GM23338 (cell line): ENCODE results near the gene AURKAIP1. TPM values are rescaled to one million over a fixed set of nuclear protein-coding genes. Genes with fewer than 3 reads are reported as not detected.

Experiments used
- ATAC-seq: fragments of 200-7000 bp; cut with Tn5 transposase; 3 replicates; pipeline ENCODE4 v1.9.1; 2020
- DNase-seq: peaks from one replicate; pipeline ENCODE4 v3.0.0-alpha.2; 2015; ENCODE audit warnings: low spot score
- H2AFZ ChIP-seq: fragments of 200-600 bp; sonication (generic); 2 replicates; pipeline ENCODE4 v1.8.0; 2016; ENCODE audit warnings: antibody characterized with exemption, mild to moderate bottlenecking, moderate library complexity
- H3F3A ChIP-seq: fragments of 200-600 bp; sonication (generic); replicated peaks from 2 replicates; pipeline ENCODE4 v1.8.0; 2017; ENCODE audit warnings: antibody characterized with exemption, mixed run types, low read depth
- H3K27ac ChIP-seq: fragments of 200-600 bp; sonication (generic); 2 replicates; pipeline ENCODE4 v1.6.1; 2016; ENCODE audit warnings: low read depth
- H3K27me3 ChIP-seq: fragments of 200-600 bp; sonication (generic); 2 replicates; pipeline ENCODE4 v1.8.0; 2016; ENCODE audit warnings: mild to moderate bottlenecking, mixed run types, moderate library complexity; ENCODE audit not compliant: insufficient read depth
- H3K36me3 ChIP-seq: fragments of 200-600 bp; sonication (generic); 2 replicates; pipeline ENCODE4 v1.8.0; 2016; ENCODE audit warnings: mild to moderate bottlenecking; ENCODE audit not compliant: insufficient read depth
- H3K4me1 ChIP-seq: fragments of 200-600 bp; sonication (generic); 2 replicates; pipeline ENCODE4 v1.8.0; 2016; ENCODE audit warnings: mild to moderate bottlenecking, moderate library complexity; ENCODE audit not compliant: insufficient read depth
- H3K4me2 ChIP-seq: fragments of 200-600 bp; sonication (generic); 2 replicates; pipeline ENCODE4 v1.7.1; 2017; ENCODE audit warnings: mixed run types
- H3K4me3 ChIP-seq: fragments of 200-600 bp; sonication (generic); 2 replicates; pipeline ENCODE4 v1.6.1; 2016; ENCODE audit warnings: mixed run types
- H3K79me2 ChIP-seq: fragments of 200-600 bp; sonication (generic); replicated peaks from 2 replicates; pipeline ENCODE4 v1.8.0; 2017; ENCODE audit warnings: mild to moderate bottlenecking; ENCODE audit not compliant: insufficient read depth
- H3K9me2 ChIP-seq: fragments of 200-600 bp; sonication (generic); 2 replicates; pipeline ENCODE4 v1.8.0; 2017; ENCODE audit not compliant: insufficient read depth
- H4K20me1 ChIP-seq: fragments of 200-600 bp; sonication (generic); replicated peaks from 2 replicates; pipeline ENCODE4 v1.8.0; 2017; ENCODE audit warnings: mild to moderate bottlenecking; ENCODE audit not compliant: insufficient read depth
- H3K27ac Mint-ChIP-seq: 2 replicates; pipeline ENCODE4 v1.8.0; 2020; ENCODE audit warnings: inconsistent platforms, mild to moderate bottlenecking, moderate library complexity, mixed read lengths
- H3K27me3 Mint-ChIP-seq: 3 replicates; pipeline ENCODE4 v1.8.0; 2022; ENCODE audit warnings: low read depth, mild to moderate bottlenecking, moderate library complexity, mixed read lengths, inconsistent platforms; ENCODE audit not compliant: insufficient read depth, poor library complexity
- H3K36me3 Mint-ChIP-seq: 3 replicates; pipeline ENCODE4 v1.8.0; 2021; ENCODE audit warnings: low read depth, mild to moderate bottlenecking, inconsistent platforms, moderate library complexity, mixed read lengths
- H3K4me1 Mint-ChIP-seq: 3 replicates; pipeline ENCODE4 v1.8.0; 2020; ENCODE audit warnings: mild to moderate bottlenecking, inconsistent platforms, mixed read lengths
- H3K4me3 Mint-ChIP-seq: 3 replicates; pipeline ENCODE4 v1.8.0; 2021; ENCODE audit warnings: moderate library complexity, mild to moderate bottlenecking, inconsistent platforms, mixed read lengths
- H3K9me3 Mint-ChIP-seq: 3 replicates; pipeline ENCODE4 v1.8.0; 2020; ENCODE audit warnings: moderate library complexity, mild to moderate bottlenecking, inconsistent platforms, mixed read lengths
- CREB1 ChIP-seq: fragments of 250-450 bp; sonication (Bioruptor Pico); IDR thresholded peaks from 2 replicates; pipeline ENCODE4 v1.5.0; 2020; ENCODE audit warnings: low read depth, mild to moderate bottlenecking, moderate library complexity
- CTCF ChIP-seq, 2 experiments: fragments of 200-600 bp in 1 of 2; sonication (generic) in 1 of 2; conservative IDR thresholded peaks; 2 replicates each; pipeline versions ENCODE4 v1.5.1 to v1.6.1; 2016 to 2017; ENCODE audit warnings: antibody characterized with exemption in 2 of 2, low read depth in 2 of 2, mild to moderate bottlenecking in 2 of 2, moderate library complexity in 1 of 2
- EZH2 ChIP-seq: fragments of 200-600 bp; sonication (generic); IDR thresholded peaks from one replicate; pipeline ENCODE4 v1.8.0; 2017; ENCODE audit warnings: antibody characterized with exemption, mild to moderate bottlenecking, low read depth; ENCODE audit not compliant: unreplicated experiment
- NANOG ChIP-seq: IDR thresholded peaks from 2 replicates; pipeline ENCODE4 v1.6.1; 2016; ENCODE audit warnings: antibody characterized with exemption, borderline replicate concordance
- REST ChIP-seq: IDR thresholded peaks from one replicate; pipeline ENCODE4 v1.6.1; 2018; ENCODE audit warnings: antibody characterized with exemption; ENCODE audit not compliant: unreplicated experiment
- ZNF114 ChIP-seq: fragments of 250-450 bp; sonication (Bioruptor Pico); IDR thresholded peaks from 2 replicates; pipeline ENCODE4 v1.5.0; 2020; ENCODE audit warnings: mild to moderate bottlenecking, moderate library complexity
- ZNF331 ChIP-seq: fragments of 250-450 bp; sonication (Bioruptor Pico); IDR thresholded peaks from 2 replicates; pipeline ENCODE4 v1.5.0; 2020; ENCODE audit warnings: low read depth, mild to moderate bottlenecking, moderate library complexity
- polyA plus RNA-seq: library from polyadenylated mRNA; unstranded; fragments of >200 nt; fragmentation: Nextera tagmentation; extraction: Ambion mirVana; gene quantifications from 2 replicates; pipeline ENCODE4 v1.2.1, GENCODE V29; 2016
- total RNA-seq: library from RNA; depleted of rRNA; stranded (reverse); fragments of >200 nt; shearing (Covaris generic); gene quantifications from 2 replicates; pipeline ENCODE4 v1.2.3, GENCODE V29; 2014

AURKAIP1 gene
- total and polyA plus RNA-seq, 2 experiments from 2014 or later: 167 to 355 TPM

- ATAC-seq (peak; percentile 34), DNase-seq (peak; percentile 58)
- no peak within 1 kb of the TSS for H3K27ac ChIP-seq
- Mint-ChIP-seq H3K9me3 (no peaks in the 10 kb centered on the region; the same call in 2 of the 3 replicates), H3K27me3 (peaks cover 26% of the 10 kb centered on the region), H3K36me3 (no peaks in the 10 kb centered on the region), H3K27ac (peak within 1 kb of the TSS; percentile 52; the same call in 1 of the 2 replicates), H3K4me1 (peaks cover 31% of the 10 kb centered on the region), H3K4me3 (peak within 1 kb of the TSS; percentile 45; the same call in 2 of the 3 replicates)
- no peaks in the 10 kb centered on the region for H3K9me2 ChIP-seq
- H4K20me1 ChIP-seq: no peaks in the 10 kb centered on the region
- H3F3A ChIP-seq: peaks cover 19% of the 10 kb centered on the region; the same call in 1 of the 2 replicates
- no peaks in the 10 kb centered on the region for H3K79me2 ChIP-seq
- H3K4me1 ChIP-seq: peaks cover 22% of the 10 kb centered on the region
- no peak for TF ChIP-seq REST
- TF ChIP-seq CREB1: peak; percentile 63; the same call in 1 of the 2 replicates
- TF ChIP-seq NANOG: no peak
- no peak for TF ChIP-seq ZNF331 (CRISPR knock-in tag)
- TF ChIP-seq CTCF (conservative IDR thresholded peaks at IDR 0.05; ENCODE audit: low read depth in 2 of 2): no peak
- no peak for TF ChIP-seq ZNF114
- TF ChIP-seq EZH2: no peak
- no peak within 1 kb of the TSS; the same call in 1 of the 2 replicates for H2AFZ ChIP-seq
- H3K27me3 ChIP-seq: peaks cover 19% of the 10 kb centered on the region
- peak within 1 kb of the TSS; percentile 69; the same call in 1 of the 2 replicates for H3K4me2 ChIP-seq
- H3K36me3 ChIP-seq: no peaks in the 10 kb centered on the region
- peak within 1 kb of the TSS; percentile 35; the same call in 1 of the 2 replicates for H3K4me3 ChIP-seq
Measured at GRCh38 chr1:1358433-1359271, 16.4 kb downstream of the AURKAIP1 start, which contains the start of gene MXRA8. TSS of gene MXRA8 (minus strand) at chr1:1358555. CDS start at chr1:1358504, 51 bp downstream.
